Mammary epithelial cell (primary cell): ENCODE measurements around the gene HIF3A.

Source experiments
- CTCF ChIP-seq, 2 donors: IDR thresholded peaks in 1 of 2; conservative IDR thresholded peaks in 1 of 2; 2 replicates each; pipeline ENCODE4 v1.5.1; 2011 to 2012; ENCODE audit warnings: inconsistent platforms in 2 of 2, low read length in 2 of 2, mild to moderate bottlenecking in 2 of 2, control low read depth in 1 of 2, low read depth in 1 of 2; ENCODE audit not compliant: insufficient read depth in 1 of 2; ENCODE audit errors: extremely low read depth in 1 of 2
- EZH2 ChIP-seq: IDR thresholded peaks from 2 replicates; pipeline ENCODE4 v1.6.1; 2012; ENCODE audit warnings: low read length, inconsistent platforms, borderline replicate concordance

- TF ChIP-seq EZH2 (no peak), CTCF (conservative IDR thresholded peaks at IDR 0.05 in 1 of 2, IDR thresholded peaks at IDR 0.05 in 1 of 2; ENCODE audit: extremely low read depth in 1 of 2, insufficient read depth in 1 of 2, low read depth in 1 of 2, low read length in 2 of 2) (no peak)
These were observed 24.8 kb downstream of the HIF3A start for GRCh38 chr19:46321653-46322052.
